Stimulated activated naive CD8-positive, alpha-beta T cell treated with anti-CD3 and anti-CD28 coated beads, Interleukin-15, Interleukin-2, amounts not matched to agents 100 ng/mL and 50 ng/mL, for 24 hours (primary cell): Measurements from ENCODE around the gene PSMC3.

Experiments
- H3K27ac Mint-ChIP-seq: one replicate; pipeline ENCODE4 v1.8.0; 2021; ENCODE audit warnings: mild to moderate bottlenecking, mixed read lengths
- H3K27me3 Mint-ChIP-seq: one replicate; pipeline ENCODE4 v1.8.0; 2021; ENCODE audit warnings: mixed read lengths
- H3K36me3 Mint-ChIP-seq: one replicate; pipeline ENCODE4 v1.8.0; 2021; ENCODE audit warnings: low read depth, mixed read lengths
- H3K4me1 Mint-ChIP-seq: one replicate; pipeline ENCODE4 v1.8.0; 2021; ENCODE audit warnings: low read depth, mixed read lengths
- H3K4me3 Mint-ChIP-seq: one replicate; pipeline ENCODE4 v1.8.0; 2021; ENCODE audit warnings: mild to moderate bottlenecking, mixed read lengths
- H3K9me3 Mint-ChIP-seq: one replicate; pipeline ENCODE4 v1.8.0; 2021; ENCODE audit warnings: mixed read lengths

Gene PSMC3

DNA sequence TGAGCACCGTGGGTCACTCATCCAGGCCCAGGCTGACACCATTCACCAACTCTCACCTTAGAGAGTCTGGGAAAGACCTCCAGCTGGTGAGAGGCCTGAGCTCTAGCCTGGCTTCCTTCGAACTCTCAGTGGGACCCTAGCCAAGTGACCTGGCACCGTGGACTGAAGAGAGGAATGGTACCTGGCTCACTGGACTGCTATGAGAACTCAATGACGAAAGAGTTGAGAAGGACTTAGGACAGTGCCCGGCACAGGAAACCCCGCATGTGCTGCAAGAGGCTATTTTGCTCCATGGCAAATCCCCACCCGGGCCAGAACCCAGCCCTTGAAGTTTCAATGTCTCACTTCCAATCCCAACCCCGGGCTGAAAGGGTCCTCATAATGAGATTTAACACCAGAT is 23.3 kb upstream of the PSMC3 start:
- Mint-ChIP-seq H3K4me3 (no peak overlapping the region), H3K9me3 (no peaks in the 10 kb centered on the region), H3K27ac (no peak overlapping the region), H3K27me3 (no peaks in the 10 kb centered on the region), H3K36me3 (no peaks in the 10 kb centered on the region), H3K4me1 (no peaks in the 10 kb centered on the region)

DNA sequence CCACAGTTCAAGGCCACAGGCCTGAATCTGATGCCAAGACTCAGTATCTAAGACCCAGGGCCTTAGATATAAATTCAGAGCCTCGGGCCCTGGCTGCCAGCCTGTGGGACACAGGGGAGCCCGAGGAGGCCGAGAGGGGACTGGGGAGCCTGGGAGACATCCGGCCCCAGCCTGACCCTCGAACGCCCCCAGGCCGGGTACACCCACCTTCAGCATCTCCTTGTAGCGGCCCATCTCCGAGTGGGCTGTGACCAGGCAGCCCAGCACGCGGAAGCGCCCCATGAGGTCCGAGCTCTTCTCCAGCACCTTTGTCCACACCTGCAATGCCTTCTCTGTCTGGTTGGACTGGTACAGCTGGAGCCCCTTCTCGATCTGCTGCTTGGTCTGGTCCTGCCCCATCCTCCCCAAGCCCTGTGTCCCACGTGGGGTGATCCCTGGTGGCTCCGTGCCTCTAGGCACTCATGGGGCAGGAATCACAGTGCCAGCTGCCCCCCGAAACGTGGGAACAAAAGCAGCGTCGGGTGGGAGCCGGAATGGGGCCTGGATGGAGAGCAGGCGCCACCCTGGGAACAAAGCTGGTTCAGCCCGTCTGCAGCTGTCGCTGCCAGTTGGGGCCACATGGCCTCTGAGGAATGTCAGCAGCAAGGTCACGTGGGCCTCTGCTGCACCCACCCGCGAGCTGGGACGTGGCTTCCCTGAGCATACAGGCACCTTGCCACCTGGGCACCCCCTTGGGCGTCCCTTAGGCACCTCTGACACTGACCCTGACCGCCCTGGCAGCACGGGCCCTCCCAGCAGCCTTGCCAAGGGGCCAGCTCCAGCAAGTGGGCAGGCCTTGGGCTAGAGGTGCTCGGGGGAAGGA is 22.6 kb upstream of the PSMC3 start, which contains the start of gene RAPSN:
Gene RAPSN, minus strand, starts transcription at position 571 of the 862 bp plus-strand sequence. Its CDS starts 172 bp downstream, at position 399.
- H3K9me3 Mint-ChIP-seq = no peaks in the 10 kb centered on the region
- no peaks in the 10 kb centered on the region for H3K4me1 Mint-ChIP-seq
- no peak within 1 kb of the TSS for H3K4me3 Mint-ChIP-seq
- H3K36me3 Mint-ChIP-seq = no peaks in the 10 kb centered on the region
- no peaks in the 10 kb centered on the region for H3K27me3 Mint-ChIP-seq
- no peak within 1 kb of the TSS for H3K27ac Mint-ChIP-seq

DNA sequence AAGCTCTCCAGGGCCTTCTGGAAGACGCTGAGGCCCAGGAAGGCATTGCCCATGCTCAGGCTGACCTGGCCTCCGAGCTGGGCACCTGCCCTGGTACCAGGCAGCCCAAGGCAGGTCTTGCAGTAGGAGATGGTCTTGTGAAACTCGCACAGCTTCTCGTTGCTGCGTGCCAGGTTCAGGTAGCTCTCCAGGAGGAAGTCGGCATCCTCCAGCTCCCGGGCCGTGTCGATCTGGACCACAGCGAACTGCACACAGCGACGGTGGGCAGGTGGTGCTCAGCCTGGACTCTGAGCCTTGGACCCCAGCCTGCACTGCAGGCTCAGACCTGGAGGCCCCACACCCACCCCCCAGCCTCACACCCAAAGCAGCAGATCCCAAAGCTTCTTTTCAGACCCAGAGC is 21.7 kb upstream of the PSMC3 start:
- Mint-ChIP-seq H3K4me1 (no peaks in the 10 kb centered on the region), H3K4me3 (no peak overlapping the region), H3K36me3 (no peaks in the 10 kb centered on the region), H3K27me3 (no peaks in the 10 kb centered on the region), H3K27ac (no peak overlapping the region), H3K9me3 (no peaks in the 10 kb centered on the region)

DNA sequence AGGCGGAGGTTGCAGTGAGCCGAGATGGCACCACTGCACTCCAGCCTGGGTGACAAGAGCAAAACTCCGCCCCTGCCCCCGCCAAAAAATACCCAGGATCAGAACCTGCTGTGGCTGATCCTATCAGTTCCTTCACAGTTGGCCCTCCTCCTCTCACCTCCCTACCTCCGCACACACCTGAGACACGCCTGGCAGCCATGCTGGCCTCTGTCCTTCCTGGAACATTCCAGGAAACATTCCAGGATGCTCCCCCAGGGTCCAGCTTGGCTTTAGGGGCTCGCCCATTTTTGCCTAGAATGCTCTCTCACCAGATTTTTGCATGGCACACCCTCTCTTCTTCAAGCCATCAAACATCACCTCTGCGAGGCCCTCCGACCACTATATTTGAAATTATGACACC is 20.6 kb upstream of the PSMC3 start:
- no peaks in the 10 kb centered on the region for H3K27me3 Mint-ChIP-seq
- no peak overlapping the region for H3K27ac Mint-ChIP-seq
- H3K4me3 Mint-ChIP-seq = no peak overlapping the region
- no peaks in the 10 kb centered on the region for H3K4me1 Mint-ChIP-seq
- H3K9me3 Mint-ChIP-seq = no peaks in the 10 kb centered on the region
- no peaks in the 10 kb centered on the region for H3K36me3 Mint-ChIP-seq

DNA sequence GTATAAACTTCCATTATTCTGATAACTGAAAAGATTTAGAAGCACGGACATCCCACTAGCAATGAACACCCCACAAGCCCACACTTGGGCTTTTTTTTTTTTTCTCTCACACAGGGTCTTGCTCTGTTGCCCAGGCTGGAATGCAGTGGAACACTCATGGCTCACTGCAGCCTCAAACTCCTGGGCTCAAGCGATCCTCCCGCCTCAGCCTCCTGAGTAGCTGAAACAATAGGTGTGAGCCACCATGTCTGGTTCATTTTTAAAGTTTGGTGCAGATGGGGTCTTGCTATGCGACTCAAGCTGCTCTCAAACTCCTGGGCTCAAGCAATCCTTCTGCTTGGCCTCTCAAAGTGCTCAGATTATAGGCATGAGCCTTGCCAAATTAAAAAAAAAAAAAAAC is 19.6 kb upstream of the PSMC3 start:
- Mint-ChIP-seq H3K4me3 (no peak overlapping the region), H3K27ac (no peak overlapping the region), H3K36me3 (no peaks in the 10 kb centered on the region), H3K4me1 (no peaks in the 10 kb centered on the region), H3K27me3 (no peaks in the 10 kb centered on the region), H3K9me3 (no peaks in the 10 kb centered on the region)

DNA sequence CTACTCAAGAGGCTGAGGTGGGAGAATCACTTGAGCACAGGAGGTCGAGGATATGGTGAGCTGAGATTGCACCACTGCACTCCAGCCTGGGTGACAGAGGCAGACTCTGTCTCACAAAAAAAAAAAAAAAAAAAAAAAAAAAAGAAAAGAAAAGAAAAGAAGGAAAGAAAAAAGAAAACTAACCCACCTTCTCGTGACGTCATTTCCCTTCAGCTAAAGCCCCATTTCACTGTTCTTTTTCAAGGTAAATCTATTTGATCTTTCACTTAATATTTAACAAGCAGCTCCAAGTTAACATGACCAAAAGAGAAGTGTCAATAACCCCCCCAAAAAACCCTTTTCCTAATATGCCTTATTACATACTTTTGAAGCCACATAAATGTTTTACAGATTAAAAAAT is 17.6 kb upstream of the PSMC3 start:
- Mint-ChIP-seq H3K4me3 (no peak overlapping the region), H3K4me1 (no peaks in the 10 kb centered on the region), H3K36me3 (no peaks in the 10 kb centered on the region), H3K9me3 (no peaks in the 10 kb centered on the region), H3K27me3 (no peaks in the 10 kb centered on the region), H3K27ac (no peak overlapping the region)

DNA sequence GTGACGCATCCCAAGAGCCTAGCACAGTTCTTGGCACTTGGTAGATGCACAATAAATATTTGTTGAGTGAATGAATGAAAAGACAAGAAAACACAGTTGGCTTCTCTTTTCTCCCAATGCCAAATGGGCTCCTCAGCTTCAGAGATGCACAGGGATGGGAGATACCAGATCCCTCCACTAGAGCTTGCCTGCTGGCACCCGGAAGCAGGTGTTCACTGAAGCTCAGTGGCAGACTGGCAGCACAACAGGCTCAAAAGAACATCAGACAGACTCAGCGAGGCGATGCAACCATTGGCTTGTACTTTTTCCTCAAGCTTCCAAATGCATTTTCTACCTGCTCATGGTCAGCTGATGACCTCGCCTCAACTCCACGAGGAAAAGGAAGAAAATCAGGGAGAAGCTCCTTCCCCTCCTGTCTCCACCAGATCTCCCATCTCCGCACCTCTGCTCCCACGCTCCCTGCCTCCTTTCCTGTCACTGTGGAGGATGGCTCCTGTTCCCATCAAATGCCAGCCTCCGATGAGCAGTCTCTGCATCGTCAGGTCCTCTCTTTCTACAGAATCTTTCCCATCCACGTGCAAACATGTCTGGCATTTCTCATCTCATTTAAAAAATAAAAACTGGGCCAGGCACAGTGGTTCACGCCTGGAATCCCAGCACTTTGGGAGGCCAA is 16.9 kb upstream of the PSMC3 start:
- H3K27me3 Mint-ChIP-seq = no peaks in the 10 kb centered on the region
- no peak overlapping the region for H3K27ac Mint-ChIP-seq
- no peak overlapping the region for H3K4me3 Mint-ChIP-seq
- no peaks in the 10 kb centered on the region for H3K4me1 Mint-ChIP-seq
- H3K36me3 Mint-ChIP-seq = no peaks in the 10 kb centered on the region
- H3K9me3 Mint-ChIP-seq = no peaks in the 10 kb centered on the region

DNA sequence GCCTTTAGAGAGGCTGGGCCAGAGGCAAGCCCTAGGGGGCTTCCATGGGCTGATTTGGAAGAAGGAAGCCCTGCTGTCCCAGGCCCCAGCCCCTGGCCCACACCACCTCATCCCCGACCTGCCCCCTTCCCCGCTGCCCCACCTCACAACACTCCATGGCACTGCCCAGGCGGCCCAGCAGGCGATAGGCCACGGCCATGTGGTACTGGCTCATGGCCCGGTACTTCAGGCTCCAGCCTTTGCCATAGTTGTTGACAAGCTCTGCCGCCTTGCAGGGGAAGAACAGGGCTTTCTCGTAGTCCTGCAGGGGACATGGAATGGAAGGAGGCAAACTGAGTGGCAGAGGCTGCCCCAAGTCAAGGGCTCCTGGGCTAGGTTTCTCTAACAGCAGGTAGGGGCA is 16.3 kb upstream of the PSMC3 start:
- Mint-ChIP-seq H3K4me3 (no peak overlapping the region), H3K36me3 (no peaks in the 10 kb centered on the region), H3K27ac (no peak overlapping the region), H3K9me3 (no peaks in the 10 kb centered on the region), H3K27me3 (no peaks in the 10 kb centered on the region), H3K4me1 (no peaks in the 10 kb centered on the region)

DNA sequence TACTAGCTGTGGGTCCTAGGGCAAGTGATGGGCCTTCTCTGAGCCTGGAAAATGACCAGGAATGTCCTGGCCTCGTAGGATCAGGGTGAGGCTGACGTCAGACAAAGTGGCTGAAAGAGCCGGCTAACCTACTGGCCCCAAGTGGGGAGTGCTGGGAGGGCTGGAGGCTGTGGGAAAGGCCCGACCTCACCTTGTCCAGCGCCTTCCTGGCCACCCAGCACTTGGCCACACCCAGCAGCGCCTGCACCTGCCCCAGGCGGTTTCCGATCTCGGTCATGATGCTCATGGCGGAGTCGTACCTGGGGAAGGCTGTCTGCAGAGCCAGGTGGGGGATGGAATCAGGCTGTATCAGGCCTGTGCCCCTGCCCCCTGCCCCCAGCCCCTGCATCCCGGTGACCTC is 15.2 kb upstream of the PSMC3 start:
- no peaks in the 10 kb centered on the region for H3K27me3 Mint-ChIP-seq
- no peak overlapping the region for H3K4me3 Mint-ChIP-seq
- H3K9me3 Mint-ChIP-seq = no peaks in the 10 kb centered on the region
- H3K27ac Mint-ChIP-seq = no peak overlapping the region
- no peaks in the 10 kb centered on the region for H3K36me3 Mint-ChIP-seq
- no peaks in the 10 kb centered on the region for H3K4me1 Mint-ChIP-seq

DNA sequence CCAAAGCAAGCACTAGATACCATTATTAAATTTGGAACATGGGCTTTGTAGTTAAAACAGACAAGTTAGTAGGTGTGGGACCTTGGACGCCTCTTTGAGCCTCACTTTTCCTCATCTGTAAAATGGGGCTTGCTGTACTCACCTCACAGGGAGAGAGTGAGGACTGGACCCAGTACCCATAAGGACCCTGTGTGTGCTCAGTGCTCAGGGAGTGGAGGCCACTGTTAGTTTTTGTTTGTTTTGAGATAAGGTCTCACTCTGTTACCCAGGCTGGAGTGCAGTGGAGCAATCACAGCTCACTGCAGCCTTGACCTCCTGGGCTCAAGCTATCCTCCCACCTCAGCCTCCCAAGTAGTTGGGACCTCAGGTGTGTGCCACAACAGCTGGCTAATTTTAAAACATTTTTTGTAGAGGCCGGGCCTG is 13.8 kb upstream of the PSMC3 start:
- Mint-ChIP-seq H3K4me3 (no peak overlapping the region), H3K36me3 (no peaks in the 10 kb centered on the region), H3K9me3 (no peaks in the 10 kb centered on the region), H3K27ac (no peak overlapping the region), H3K4me1 (no peaks in the 10 kb centered on the region), H3K27me3 (no peaks in the 10 kb centered on the region)

DNA sequence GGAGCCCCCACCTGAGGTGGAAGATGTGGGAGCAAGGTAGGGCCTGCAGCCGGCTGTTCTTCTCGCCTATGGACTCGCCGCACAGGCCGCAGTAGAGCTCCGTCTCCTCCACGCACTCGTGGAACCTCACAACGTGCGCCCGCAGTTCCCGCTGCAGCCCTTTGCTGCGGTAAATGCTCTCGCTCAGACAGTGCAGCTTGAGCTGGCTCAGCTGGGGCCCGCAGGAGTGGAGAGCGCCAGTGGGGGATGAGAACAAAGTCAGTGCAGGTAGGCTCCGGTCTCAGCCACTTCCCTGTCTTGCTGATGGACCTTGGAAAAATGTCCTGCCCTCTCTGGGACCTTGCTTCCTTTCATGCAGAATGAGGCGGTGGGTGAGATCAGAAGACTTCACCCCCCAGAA is 12.5 kb upstream of the PSMC3 start:
- no peaks in the 10 kb centered on the region for H3K4me1 Mint-ChIP-seq
- no peak overlapping the region for H3K4me3 Mint-ChIP-seq
- H3K36me3 Mint-ChIP-seq = no peaks in the 10 kb centered on the region
- no peaks in the 10 kb centered on the region for H3K27me3 Mint-ChIP-seq
- no peak overlapping the region for H3K27ac Mint-ChIP-seq
- no peaks in the 10 kb centered on the region for H3K9me3 Mint-ChIP-seq

DNA sequence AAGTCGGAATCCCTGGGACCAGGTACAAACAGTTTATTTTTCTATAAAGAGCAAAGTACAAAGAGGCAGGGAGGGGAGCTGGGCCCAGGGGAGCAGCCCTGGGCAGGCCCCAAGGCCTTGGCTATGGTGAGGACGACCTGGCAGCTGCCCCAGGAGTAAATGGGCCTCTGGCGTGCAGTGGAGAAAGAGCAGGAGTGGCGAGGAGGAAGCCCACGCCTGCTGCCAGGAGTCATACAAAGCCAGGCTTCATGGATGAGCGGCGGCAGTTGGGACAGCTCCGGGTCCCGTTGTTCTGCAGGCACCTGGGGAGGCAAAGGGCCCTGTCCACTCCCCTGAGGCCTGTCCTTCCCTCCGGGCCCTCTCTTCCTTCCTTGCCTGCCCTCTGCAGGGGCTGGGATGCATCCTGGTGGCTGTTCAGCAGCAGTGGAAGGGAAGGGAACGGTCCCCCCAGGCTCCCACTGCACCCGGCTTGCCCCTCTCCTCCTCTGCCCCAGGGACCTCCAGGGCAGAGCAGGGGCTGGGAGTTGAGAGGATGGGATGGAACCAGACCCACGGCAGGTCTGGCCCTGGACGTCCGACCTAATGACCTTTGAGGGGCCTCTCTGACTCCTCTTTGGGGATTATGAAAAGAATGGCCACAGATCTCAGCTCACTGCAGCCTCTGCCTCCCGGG is 11.6 kb upstream of the PSMC3 start:
- no peak overlapping the region for H3K27ac Mint-ChIP-seq
- H3K9me3 Mint-ChIP-seq = no peaks in the 10 kb centered on the region
- H3K4me1 Mint-ChIP-seq = no peaks in the 10 kb centered on the region
- no peak overlapping the region for H3K4me3 Mint-ChIP-seq
- H3K27me3 Mint-ChIP-seq = no peaks in the 10 kb centered on the region
- H3K36me3 Mint-ChIP-seq = no peaks in the 10 kb centered on the region

DNA sequence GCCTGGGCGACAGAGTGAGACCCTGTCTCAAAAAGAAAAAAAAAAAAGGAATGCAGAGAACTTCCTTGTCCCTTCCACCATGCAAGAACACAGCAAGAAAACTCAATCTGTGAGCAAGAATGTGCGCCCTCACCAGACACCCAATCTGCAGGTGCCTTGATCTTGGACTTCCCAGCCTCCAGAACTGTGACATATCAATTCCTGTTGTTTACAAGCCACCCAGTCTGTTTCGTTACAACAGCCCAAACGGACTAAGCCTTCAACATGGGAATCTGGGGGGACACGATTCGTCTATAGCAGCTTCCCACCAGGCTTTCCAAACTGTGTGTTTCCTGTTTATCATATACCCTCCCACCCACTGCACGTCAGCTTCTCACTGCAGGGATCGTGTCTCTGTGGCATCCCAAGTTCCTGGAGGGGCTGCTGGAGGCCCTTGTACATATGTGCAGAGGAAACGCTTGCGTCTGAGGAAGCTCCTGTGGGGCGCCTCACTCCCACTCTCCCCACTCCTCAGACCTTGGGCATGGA is 11.0 kb upstream of the PSMC3 start:
- Mint-ChIP-seq H3K9me3 (no peaks in the 10 kb centered on the region), H3K27me3 (no peaks in the 10 kb centered on the region), H3K27ac (no peak overlapping the region), H3K36me3 (no peaks in the 10 kb centered on the region), H3K4me1 (no peaks in the 10 kb centered on the region), H3K4me3 (no peak overlapping the region)

DNA sequence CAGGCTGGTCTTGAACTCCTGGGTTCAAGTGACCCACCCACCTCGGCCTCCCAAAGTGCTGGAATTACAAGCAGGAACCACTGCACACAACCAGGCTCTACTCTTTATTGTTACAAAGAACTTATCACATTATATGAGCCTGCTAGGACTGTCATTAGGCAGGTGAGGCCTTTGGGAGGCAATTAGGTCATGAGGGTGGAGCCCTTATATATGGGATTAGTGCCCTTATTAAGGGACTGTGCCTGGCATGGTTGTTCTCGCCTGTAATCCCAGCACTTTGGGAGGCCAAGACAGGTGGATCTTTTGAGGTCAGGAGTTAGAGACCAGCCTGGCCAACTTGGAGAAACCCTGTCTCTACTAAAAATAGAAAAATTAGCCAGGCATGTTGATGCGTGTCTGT is 10.5 kb upstream of the PSMC3 start:
- no peaks in the 10 kb centered on the region for H3K4me1 Mint-ChIP-seq
- no peaks in the 10 kb centered on the region for H3K36me3 Mint-ChIP-seq
- no peaks in the 10 kb centered on the region for H3K9me3 Mint-ChIP-seq
- H3K4me3 Mint-ChIP-seq = no peak overlapping the region
- H3K27ac Mint-ChIP-seq = no peak overlapping the region
- no peaks in the 10 kb centered on the region for H3K27me3 Mint-ChIP-seq

DNA sequence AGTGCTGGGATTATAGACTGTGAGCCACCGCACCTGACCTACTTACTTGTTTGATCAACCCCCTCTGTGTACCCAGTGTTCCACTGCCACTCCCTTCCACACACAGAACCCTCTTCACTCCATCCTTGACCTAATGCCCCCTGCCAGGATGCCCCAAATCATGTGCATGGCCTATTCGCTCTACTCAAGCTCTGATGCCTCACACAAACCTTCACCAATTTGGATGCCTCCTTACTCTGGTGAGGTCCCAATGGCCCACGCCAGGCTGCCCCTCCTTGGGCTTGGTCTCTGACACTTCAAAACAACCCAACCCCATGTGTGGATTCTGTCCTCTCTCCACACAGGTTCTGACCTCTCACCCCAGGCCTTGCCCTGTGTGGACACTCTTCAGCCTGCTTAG is 9.4 kb upstream of the PSMC3 start:
- Mint-ChIP-seq H3K4me3 (no peak overlapping the region), H3K36me3 (no peaks in the 10 kb centered on the region), H3K4me1 (no peaks in the 10 kb centered on the region), H3K27ac (no peak overlapping the region), H3K9me3 (no peaks in the 10 kb centered on the region), H3K27me3 (no peaks in the 10 kb centered on the region)
